ENCODE data around the gene PLCB4.

DNA sequence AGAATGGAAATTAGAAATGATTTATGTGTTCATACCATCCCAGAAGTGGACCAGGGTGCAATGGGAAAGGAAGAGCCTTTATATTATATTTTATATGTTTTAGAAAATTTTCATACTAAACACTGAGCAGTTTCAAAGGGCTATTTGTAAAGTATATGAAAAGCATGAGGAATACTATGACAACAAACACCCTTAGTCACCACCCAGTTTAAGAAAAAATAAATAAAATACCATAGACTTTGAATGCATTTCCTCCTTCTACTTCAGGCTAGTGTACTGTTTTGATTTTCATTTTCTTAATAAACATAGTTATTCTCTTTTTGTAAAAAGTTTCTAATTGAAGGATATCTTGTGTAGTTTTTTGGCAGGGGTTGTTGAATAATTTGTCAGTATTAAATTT is 191.1 kb downstream of the PLCB4 start:
- no peak for TF ChIP-seq POLR2AphosphoS5 (IDR thresholded peaks at IDR 0.05; ENCODE audit: low read depth, low read length)
- TF ChIP-seq, protein P1, sequence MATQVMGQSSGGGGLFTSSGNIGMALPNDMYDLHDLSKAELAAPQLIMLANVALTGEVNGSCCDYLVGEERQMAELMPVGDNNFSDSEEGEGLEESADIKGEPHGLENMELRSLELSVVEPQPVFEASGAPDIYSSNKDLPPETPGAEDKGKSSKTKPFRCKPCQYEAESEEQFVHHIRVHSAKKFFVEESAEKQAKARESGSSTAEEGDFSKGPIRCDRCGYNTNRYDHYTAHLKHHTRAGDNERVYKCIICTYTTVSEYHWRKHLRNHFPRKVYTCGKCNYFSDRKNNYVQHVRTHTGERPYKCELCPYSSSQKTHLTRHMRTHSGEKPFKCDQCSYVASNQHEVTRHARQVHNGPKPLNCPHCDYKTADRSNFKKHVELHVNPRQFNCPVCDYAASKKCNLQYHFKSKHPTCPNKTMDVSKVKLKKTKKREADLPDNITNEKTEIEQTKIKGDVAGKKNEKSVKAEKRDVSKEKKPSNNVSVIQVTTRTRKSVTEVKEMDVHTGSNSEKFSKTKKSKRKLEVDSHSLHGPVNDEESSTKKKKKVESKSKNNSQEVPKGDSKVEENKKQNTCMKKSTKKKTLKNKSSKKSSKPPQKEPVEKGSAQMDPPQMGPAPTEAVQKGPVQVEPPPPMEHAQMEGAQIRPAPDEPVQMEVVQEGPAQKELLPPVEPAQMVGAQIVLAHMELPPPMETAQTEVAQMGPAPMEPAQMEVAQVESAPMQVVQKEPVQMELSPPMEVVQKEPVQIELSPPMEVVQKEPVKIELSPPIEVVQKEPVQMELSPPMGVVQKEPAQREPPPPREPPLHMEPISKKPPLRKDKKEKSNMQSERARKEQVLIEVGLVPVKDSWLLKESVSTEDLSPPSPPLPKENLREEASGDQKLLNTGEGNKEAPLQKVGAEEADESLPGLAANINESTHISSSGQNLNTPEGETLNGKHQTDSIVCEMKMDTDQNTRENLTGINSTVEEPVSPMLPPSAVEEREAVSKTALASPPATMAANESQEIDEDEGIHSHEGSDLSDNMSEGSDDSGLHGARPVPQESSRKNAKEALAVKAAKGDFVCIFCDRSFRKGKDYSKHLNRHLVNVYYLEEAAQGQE (IDR thresholded peaks at IDR 0.05; ENCODE audit: insufficient read depth in 1 of 2, low read depth in 2 of 2, low read length in 2 of 2), result no peak
- no peak for TF ChIP-seq SIN3A (IDR thresholded peaks at IDR 0.05; ENCODE audit: borderline replicate concordance, insufficient read depth, low read length)
- TF ChIP-seq TAF1 (IDR thresholded peaks at IDR 0.05; ENCODE audit: borderline replicate concordance, insufficient read depth, low read length), result no peak

Measured in PFSK-1 (cell line).